ELF-1 (cell line): ENCODE data around the gene RNU1-3.

Source experiments
- DNase-seq: peaks from one replicate; pipeline ENCODE4 v3.0.0-alpha.2; 2016; ENCODE audit warnings: low read depth, low spot score

The RNU1-3 gene

DNA sequence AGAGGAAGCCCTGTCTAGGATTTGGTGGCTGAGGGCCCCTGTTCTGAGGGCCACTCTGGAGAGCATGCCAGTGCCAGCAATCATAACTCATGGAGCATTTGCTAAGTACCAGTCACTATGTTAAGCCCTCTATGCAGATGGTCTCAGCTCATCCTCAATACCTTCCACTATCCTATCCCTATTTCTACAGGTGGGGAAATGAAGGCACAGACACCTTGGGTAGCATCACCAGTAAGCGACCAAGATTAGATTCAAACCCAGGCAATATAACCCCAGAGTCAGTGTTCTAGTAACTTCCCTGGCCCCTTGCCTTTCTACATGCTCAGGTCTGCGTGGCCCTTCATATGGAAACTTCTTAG is 45.5 kb downstream of the RNU1-3 start:
- DNase-seq, result no peak

DNA sequence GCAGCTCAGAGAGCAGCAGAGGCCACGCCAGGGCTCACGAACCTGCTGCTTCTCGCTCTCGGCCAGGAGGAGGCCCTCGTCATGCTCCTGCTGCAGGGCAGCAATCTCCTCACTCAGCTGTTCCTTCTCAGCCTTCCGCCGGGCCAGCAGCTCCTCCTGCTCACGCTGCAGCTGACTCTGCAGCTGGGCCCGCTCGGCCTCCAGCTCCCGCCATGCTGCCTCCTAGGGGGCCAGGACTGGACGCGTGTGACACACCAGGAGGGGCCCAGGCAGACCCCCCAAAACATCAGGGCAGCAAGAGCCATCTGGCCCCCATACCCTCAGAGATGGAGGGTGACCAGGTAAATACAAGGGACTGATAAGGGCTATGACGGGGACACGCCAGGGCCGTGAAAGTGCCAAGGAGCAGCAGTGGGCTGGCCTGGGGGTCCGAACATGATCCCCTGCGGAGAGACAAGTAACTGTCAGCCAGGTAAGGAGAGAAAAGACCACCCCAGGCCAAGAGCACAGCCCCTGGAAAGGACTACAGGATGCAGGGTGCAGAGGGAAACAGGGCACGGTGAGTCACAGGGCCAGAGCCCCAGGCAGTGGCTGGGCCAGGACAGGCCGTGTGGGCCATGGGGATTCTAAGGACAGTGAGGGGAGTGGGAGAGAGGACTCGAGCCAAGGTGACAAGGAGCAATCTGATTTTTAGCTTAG is 46.8 kb downstream of the RNU1-3 start:
- DNase-seq, result peak; percentile 79

DNA sequence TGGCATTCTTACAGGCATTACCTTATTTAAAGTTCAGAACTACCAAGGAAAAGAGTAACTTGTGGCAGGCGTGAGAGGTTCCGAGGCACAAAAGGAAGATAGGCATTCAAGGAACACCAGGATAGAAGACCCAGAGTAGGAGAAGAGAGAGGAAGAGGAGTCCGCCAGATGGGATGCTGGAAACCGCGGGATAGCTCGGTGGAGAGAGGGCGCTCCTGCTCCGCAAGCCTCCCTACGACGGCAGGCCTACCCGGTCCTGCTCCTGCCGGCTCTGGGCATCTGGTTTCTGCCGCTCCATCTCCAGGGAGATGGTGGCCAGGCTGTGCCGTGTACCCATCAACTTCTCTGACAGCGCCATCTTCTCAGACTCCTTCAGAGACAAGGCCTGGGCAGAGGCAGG is 48.0 kb downstream of the RNU1-3 start:
- peak; percentile 71 for DNase-seq

- no peak for DNase-seq
Measured at GRCh38 chr1:16617778-16618580, 48.8 kb downstream of the RNU1-3 start.

DNA sequence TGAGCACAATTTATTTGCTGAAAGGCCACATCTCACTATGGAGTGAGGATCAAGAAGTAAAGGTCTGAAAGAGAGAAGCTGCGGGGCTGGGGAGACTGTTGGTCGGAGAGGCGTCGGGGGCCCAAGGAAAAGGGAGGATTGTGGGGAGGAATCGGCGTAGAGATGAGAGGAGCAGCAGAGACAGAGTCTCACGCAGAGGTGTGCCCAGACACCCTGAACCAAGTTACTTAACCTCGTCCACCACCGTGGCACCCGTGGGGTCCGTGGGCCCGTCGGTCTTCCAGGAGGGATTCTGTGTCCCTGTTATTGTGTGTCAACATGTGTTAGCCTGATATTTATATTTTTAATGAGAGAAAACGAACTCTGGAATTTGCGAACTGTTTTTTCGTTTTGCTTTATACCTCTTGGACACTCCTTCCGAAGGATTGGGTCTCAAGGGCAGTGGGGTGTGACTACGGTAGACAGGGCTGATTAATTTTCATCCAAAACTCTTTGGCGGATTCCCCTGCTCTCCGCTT is 49.6 kb downstream of the RNU1-3 start:
- DNase-seq, result no peak
